Forelimb muscle (tissue), 1 donor: ENCODE data around the gene SDC4. TPM values are rescaled to one million over a fixed set of nuclear protein-coding genes. Genes with fewer than 3 reads are reported as not detected.
"Not testable (repeated sequence)": the region's sequence is repeated elsewhere in the genome, so short reads cannot be mapped to it uniquely, and the experiment has no call there.

Experiments
- DNase-seq: peaks from one replicate; pipeline ENCODE4 v3.0.0-alpha.2; 2013; ENCODE audit warnings: low read depth
- polyA plus RNA-seq: library from polyadenylated mRNA; unstranded; fragments of 120-200 nt; gene quantifications from one replicate; pipeline ENCODE4 v1.2.1, GENCODE V29; 2013; ENCODE audit not compliant: insufficient read length

Gene SDC4
- polyA plus RNA-seq, 1 donor = 8.5 TPM

DNA sequence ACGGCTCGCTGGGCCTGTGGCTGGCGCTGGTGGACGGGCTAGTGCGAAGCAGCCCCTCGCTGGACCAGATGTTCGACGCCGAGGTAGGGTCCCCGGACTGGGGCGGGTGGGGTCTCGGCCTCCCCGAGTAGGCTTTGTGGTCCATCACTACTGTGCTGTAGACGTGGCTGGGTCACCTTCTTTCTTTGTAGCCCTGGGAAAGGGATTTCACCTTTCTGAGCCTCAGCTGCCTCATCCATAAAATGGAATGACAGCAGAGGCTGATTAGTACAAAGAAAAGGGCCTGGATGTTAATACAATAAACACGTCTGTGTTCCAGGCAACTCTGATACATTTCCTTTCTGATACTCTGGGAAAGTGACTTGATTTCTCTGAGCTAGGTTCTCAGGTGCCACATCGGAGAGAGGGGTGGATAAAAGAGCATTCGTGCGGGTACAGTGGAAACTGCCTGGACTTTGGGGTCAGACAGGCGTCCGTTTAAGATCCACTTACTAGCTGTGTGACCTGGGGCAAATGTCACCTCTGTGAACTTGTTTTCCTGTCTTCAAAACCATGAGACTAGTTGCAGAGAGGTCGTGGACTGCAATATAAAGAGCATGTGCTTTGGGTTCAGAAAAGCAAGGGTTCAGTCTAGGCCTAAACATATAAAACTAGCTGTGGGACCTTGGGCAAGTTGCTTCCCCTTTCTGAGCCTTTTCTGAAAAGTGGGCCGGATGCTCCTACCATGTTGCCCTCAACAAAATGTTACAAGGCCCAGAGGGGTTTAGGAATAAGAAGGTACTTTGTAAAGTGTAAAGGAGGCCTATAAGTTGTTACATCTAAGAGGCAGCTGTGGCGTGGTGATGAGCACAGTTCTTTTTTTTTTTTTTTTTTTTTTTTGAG, 15.6 kb upstream of the SDC4 start:
- DNase-seq = no peak

DNA sequence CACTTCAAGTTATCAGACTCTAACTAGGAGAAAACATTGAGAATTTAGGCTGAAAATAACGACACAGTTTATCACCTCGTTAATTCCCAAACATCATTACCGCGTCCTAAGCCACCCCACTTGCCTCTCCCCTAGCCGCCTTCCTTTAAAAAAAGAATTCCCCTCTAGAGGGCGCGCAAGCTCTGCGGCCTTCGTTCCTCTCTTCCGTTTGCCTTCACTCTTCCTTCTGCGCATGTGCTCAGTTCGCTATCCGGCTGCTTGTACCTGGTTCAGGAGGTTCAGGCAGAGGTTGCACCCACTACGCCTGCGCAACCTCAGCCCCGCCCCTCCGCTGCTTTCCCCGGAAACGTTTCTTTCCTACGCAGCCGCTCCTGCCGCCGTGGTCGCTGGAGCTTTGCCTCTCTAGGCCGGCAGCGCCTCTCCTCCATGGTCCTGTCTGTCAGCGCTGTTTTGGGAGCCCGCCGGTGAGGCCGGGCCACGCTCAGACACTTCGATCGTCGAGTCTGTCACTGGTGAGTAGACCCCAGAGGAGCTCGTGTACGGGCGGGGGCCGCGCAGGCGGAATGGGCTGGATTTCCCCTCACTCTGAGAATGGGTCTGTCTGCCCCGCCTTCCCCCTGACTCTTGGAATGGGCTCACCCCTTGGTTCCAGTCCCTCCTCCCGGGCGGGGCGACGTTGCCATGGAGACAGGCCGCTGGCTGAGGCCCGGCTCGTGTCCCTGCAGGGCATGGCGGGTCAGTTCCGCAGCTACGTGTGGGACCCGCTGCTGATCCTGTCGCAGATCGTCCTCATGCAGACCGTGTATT, 14.8 kb upstream of the SDC4 start, which contains the start of gene SYS1:
Gene SYS1 (plus strand): TSS at position 353 of the 807 bp plus-strand sequence. CDS start 376 bp downstream, at position 729.
- peak; percentile 98 for DNase-seq

DNA sequence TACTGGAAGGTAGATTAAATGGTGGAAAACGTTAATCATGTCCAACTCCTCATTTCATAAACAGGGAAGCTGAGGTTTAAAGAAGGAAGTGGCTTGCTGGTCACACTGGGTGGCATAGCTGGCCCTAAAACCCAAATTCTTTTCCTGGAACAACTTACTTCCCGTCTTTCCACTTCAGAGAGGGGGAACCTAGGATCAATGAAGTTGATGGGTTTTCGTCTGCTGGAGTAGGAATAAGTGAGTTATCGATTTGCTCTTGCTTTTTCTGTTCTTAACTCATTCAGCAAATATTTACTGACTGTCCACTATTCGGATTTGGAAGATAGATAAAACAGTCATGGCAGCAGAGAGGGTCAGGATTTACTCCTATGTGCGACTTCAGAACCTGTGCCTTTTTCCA, 13.6 kb upstream of the SDC4 start:
- no peak for DNase-seq

DNA sequence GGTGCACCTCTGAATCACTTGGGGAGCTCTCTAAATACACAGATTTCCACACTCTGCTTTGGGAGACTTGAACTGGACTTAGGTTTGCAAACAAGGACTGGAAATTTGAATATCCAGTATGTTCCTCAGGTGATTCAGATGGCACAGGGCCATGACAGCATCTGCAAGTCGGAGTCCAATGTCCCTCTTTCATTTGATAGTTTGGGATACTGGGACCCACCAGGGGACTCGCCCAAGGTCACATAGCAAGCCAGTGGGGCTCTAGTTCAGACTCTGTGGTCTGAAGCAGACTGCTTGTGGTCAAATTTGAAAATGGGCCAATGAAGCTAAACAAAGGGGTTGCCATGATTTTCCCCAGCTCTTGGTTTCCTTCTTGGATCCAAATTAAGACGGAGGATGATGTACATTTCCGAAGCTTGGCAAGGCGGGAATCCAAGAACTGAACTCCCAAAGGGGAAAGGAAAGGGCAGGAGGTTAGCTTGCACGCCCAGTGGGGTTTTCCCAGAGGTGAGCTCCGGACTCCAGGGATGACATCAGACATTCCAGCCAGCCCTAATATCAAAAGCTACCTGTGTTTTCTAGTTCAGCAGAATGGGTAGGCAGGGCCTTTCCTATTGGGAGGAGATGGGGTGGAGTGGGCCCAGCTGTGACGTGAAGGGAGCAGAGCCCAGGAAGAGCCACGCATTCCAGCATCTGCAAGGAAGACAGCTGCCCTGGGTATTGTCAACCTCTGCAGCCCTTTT, 11.4 kb upstream of the SDC4 start:
- no peak for DNase-seq

DNA sequence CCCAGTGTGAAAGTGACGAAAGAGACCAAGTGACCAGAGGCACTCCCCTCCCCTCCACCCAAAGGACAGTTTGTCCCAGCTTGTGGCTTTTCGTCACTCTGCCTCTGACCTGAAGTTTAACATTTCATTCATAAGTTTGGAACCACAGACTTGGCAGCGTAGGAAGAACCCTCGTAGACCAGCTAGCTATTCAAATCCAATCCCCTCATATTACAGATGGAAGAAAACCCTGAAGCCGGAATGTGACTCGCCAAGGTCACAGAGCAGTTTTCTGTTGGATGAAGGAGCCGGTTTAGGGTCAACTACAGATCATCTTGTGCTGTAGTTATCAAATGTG, 10.8 kb upstream of the SDC4 start:
- no peak for DNase-seq

DNA sequence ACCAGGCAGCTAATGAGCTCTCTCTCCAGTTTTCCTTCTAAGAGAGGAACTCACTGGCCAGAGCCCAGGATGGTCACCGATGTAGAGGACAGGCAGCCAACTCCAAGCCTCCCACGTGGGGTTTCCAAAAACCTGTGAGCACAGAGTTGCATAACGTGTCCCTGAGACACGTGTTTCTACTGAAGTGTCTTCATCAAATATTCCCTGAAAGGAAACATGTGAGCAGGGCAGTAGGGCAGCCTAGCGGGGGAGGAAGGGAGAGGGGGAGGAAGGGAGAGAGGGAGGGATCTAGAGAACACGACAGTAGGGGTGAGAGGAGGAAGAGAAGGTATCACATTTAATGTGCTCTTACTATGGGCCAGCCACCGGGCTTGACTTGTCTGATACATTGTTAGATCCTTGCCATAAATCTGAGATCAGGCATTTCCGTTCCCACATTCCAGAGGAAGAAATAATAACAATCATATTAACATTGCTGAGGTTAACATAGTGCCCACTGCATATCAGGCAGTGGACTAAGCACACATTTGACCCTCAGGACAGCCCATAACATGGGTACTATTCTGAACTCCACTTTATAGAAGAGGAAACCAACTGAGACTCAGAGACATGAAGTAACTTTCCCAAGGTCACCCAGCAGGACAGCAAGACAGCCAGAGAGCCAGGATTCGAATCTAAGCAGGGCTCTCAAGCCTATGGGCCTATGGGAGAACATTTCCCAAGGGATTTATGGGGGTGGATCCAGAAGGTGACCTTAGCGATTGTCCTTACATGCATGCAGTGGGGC, 10.3 kb upstream of the SDC4 start:
- DNase-seq = no peak

DNA sequence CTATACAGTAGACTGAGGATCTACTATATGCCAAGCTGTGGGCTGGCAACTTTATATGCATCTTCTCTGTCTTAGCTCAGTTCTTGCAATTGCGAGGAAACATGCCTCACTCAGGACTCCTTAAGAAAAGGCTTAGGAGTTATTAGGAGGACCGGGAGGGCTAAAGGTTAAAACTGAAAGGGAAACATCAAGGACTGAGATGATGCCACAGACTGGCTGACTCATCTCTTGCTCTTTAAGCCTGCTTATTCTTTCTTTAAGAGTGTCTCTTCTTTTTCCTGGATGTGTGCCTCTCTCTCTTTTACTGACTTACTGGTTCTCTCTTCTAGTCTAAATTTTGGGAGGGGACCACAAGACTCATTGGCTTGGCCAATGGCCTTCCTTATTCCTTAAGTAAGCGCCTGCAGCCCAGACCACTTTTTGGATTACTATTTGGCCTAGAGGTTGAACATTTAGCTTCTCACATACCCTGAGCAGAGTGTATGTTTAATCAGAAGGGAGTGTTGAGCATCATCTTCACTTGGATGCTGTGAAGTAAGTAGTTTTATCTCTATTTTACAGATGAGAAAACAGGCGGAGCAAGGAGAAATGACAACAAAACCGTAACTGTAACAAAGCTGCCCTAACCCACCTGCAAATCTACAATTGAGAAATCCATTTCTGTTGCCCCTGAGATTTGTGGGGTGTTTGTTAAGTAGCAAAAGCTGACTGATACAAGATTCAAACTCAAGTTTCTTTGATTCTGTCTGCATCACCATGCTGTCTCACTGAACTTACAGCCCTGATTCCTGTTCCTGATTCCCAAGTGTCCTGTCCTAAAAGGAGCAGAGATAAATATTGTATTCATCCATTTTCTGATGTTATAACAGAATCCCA, 7.2 kb upstream of the SDC4 start:
- DNase-seq = no peak

DNA sequence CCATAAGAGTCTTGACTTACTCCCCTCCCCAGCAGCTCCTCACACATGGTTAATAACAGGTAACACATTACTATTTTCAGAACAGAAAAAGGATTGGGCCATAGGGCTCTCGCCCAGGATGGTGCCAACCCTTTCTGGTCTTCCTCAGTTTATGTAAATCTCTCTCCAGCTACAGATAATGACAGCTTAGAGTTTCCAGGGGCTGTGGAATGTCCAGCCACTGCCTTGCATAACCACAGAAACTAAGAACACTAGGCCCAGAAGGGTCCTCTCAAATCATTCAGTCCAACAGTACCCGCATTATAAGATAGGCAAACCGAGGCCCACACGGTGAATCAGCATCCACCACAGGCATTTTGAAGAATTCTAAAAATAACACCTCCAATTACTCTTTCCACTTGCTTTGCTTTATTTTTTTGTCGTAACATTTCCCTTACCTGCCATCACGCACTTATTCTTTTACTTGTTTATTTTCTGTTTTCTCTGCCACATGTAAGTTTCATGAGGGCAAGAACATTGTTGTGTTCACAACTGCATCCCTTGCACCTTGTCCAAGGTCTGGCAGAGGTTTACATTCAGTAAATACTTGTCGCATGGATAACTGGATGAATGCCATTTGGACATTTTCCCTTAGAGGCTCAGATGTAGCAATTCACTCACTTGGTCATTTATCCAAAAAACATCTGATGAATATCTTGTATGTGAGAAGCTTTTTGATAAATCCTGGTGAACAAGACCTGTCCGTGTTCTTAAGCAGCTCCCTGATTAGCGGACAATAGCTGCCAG, 6.4 kb upstream of the SDC4 start:
- DNase-seq = no peak

DNA sequence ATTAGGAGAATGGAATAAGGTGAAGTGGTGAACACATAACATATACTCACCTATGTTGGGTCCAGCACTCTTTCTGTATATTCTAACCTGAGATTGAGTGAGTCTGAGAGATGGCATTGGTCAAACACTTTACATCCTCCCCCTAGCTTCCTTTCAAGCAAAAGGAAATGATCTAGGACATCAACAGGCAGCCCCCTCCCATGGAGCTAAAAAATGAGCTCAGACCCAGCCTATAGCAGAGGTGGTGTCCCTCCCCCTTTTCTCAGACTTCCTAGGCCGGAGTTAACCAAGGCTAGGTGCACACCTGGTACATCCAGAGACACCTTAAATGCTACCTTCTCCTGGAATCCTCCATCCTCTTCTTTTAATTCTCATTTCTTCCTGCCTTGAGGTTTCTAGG, 5.5 kb upstream of the SDC4 start:
- DNase-seq = no peak

DNA sequence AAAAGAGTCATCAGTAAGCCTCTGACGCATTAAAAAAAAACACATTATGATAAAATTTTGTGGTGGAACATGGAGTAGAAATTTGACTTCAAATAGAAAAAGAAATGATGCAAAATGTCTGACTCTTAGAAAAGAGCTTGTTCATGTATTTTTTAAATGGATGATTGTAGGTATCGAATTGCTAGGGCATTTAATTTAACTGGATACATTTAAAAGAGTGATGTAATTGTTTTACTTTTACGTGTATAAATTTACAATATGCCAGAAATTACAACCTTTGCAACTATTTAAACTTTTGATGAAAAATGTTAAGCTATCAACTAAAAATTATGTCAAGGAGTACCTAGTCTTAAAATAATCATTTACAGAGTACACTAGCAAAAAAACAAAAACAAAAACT, 4.5 kb upstream of the SDC4 start:
- DNase-seq = no peak

DNA sequence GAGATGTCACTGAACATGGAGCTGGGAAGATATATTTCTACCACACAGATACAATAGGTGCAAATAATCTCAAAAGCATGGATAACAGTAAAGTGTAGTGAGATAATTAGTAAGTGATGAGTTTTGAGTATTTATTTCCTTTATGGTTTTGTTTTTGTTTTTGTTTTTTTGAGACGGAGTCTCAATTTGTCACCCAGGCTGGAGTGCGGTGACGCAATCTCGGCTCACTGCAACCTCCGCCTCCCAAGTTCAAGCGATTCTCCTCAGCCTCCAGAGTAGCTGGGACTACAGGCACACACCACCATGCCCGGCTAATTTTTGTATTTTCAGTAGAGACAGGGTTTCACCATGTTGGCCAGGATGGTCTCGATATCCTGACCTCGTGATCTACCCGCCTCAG, 2.6 kb upstream of the SDC4 start:
- DNase-seq = not testable (repeated sequence)

DNA sequence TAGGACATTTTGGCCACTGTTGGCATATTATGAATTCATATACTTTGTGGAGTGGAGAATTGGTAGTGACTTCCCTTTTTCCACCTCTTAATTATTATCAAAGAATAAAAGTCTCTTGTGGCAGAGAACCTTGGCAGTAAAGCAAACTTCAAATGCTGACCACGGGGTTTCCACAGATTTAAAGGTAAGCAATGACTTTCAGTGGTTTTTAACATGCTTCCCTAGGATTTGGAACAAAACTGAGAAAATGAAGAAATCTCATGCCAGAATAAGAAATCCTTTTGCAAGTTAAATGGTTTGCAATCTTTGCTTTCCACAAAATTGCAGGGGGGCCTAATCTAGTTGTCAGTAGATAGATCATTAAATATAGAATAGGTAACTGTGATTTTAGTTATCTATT, 2.0 kb upstream of the SDC4 start:
- no peak for DNase-seq

DNA sequence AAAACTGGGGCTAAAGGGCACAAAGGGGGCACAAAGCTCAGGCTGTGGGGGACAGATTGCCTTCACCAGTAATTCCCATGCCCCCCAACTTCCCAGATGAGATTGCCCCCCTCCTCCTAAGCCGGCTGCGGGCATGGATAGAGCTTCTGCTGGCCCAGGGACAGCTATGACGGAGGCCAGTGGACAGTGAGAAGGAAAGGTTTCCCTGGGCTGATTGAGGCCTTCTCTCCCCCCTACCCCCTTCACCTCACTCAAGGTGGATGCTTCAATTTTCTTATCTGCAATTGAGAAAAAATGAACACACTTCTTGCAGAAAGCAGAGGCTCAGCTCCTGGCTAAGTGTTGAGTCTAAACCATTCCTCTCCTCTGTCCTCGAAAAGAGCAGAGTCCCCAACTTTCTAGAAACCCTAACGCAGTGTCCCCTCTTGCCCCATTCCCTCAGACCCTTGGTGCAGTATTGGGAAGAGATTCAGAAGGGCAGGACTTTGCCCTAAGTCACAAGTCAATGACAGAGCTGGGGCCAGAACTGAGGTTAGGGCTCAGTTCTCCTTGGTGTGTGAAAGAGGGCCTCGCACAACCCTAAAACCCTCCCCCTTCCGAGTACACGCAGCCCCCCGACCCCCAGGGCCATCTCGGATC, 808 bp downstream of the SDC4 start:
- no peak for DNase-seq

DNA sequence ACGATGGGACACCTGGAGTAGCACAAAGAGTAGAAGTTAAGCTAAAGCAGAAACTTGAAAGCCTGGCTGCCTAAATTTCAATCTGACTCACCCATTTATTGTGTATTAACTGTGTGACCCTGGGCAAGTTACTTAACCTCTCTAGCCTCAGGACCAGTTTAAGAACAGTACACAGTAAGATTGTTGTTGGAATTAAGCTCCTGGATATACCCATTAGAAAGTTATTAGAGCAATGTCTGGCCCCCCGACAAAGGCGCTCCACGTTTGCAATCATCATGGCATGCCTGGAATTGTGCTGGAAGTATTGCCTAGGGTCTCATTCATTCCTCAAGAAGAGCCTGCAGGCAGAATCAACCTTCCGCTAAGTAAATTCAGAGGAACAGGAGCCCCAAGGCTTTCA, 1.4 kb downstream of the SDC4 start:
- no peak for DNase-seq

DNA sequence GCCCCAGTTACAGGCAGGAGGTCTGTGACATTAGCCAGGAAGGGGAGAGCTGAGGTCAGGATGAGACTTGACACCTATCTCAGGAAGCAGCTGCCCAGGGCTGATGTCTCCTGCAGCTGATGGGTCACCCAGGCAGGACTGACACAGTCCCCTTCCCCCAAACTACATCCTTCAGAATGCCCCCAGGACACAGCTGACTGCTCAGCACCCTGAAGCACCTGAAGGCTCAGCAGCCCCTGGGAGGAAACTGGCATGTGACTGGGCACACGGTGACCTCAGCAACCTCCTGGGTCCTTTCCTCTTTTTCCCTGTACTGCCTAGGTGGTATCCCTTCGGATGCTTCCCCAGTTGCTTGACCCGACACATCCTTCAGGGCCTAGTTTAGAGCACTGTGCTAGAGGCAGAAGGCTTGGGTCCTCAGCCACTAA, 1.9 kb downstream of the SDC4 start:
- DNase-seq = no peak

DNA sequence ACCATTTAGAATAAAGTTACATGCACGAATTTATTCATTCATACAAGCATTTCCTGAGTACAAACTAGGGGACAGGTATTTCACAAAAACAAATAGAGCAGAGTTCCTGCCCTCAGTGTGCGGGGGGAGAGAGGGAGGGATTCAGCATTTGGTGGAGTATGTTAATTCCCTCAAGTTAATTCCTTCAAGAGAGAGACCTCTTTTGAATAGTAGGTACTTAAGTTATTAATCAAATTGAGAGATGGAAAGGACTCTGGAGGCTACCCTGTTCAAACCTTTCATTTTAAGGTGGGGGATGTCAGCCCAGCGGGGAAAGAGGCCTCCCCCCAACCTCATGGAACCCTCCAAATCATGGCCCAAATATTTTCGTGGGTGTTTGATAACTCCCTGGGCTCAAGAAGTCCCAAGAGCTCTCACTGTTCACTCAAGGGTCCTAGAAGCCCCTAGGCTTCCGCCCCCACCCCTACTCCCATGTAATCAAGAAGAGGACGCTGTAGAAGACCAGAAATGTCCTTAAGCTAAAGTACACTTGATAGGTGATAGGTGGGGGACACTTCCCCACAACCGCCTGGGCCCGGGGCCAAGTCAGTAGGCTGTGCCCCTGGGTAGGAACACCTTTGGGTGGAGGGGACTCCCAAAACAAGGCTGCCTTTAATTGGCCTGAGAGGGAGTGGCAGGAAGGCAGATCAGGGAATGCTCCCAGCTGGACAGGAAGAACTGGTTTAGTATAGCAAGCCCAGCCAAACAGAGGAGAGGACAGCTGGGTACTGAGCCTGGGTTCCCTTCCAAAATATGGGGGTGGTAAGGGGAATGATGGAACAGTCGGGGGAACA, 2.9 kb downstream of the SDC4 start:
- no peak for DNase-seq

DNA sequence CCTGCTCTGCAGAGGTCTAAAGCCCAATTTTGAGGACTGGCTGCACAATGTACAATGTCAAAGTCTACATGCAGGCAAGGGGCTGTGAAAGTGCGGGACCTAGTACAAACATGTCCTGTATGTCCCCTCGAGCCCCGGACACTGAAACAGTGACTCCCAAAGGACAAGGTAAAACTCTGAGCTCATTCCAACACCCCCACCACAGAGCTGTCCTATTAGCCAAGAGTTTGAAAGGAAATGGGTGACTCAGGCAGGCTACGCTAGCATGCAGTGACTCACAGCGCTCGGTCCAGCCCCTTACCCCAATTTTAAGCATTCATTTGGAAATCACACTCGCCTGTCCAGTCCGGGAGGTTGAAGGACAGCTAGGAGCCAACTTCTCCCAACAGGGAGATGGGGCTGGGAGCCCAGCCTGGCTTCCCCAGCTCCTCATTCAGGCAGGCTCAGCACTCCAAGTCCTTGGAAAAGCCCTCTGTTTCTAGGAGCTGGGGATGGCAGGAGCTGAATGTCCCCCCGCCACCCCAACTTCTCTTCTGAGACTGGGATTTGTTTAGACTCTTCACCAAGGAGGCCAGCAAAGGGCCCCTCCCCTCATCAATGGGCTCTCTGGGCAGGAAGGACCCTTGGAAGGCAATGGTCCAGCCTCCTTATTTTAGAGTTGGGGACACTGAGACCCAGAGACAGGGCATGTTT, 3.9 kb downstream of the SDC4 start:
- DNase-seq = no peak
